ENCODE results near the gene RALGAPA1. TPM values are rescaled to one million over a fixed set of nuclear protein-coding genes. Genes with fewer than 3 reads are reported as not detected.
"Not testable (repeated sequence)": the region's sequence is repeated elsewhere in the genome, so short reads cannot be mapped to it uniquely, and the experiment has no call there.

Gene RALGAPA1
- total RNA-seq, 1 donor = 80.0 TPM

DNA sequence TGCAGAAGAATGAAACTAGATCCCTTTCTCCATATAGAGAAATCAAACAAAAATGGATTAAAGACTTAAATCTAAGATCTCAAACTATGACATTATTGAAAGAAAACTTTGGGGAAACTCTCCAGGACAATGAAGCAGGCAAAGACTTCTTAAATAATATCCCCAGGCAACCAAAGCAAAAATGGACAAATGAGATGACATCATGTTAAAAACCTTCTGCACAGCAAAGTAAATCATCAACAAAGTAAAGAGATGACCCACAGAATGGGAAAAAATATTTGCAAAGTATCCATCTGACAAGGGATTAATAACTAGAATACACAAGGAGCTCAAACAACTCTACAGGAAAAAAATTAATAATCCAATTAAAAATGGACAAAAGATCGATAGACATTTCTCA is 101.0 kb downstream of the RALGAPA1 start:
- H3K27me3 ChIP-seq (ENCODE audit: insufficient read depth, low read length) = no peaks in the 10 kb centered on the region
- no peaks in the 10 kb centered on the region for H3K9me3 ChIP-seq (ENCODE audit: low read depth, low read length)
- no peak overlapping the region for H3K4me3 ChIP-seq (ENCODE audit: low read length)
- no peaks in the 10 kb centered on the region for H3K4me1 ChIP-seq (ENCODE audit: insufficient read depth, low read length)

DNA sequence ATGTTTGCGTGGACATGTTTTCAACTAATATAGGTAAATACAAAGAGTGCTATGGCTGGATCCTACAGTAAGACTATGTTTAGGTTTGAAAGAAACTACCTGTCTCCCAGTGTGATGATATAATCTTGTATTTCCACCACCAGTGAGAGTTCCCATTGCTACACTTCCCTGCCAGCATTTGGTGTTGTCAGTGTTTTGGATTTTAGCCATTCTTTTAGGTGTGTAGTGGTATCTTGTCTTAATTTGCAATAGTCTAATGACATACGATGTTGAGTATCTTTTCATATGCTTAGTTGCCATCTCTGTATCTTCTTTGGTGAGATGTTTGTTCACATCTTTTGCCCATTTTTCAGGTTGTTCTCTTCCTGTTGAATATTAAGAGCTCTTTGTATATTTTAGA is 103.5 kb downstream of the RALGAPA1 start:
- Histone ChIP-seq H3K4me1 (ENCODE audit: insufficient read depth, low read length) (no peaks in the 10 kb centered on the region), H3K27me3 (ENCODE audit: insufficient read depth, low read length) (no peaks in the 10 kb centered on the region), H3K9me3 (ENCODE audit: low read depth, low read length) (no peaks in the 10 kb centered on the region), H3K4me3 (ENCODE audit: low read length) (no peak overlapping the region)

DNA sequence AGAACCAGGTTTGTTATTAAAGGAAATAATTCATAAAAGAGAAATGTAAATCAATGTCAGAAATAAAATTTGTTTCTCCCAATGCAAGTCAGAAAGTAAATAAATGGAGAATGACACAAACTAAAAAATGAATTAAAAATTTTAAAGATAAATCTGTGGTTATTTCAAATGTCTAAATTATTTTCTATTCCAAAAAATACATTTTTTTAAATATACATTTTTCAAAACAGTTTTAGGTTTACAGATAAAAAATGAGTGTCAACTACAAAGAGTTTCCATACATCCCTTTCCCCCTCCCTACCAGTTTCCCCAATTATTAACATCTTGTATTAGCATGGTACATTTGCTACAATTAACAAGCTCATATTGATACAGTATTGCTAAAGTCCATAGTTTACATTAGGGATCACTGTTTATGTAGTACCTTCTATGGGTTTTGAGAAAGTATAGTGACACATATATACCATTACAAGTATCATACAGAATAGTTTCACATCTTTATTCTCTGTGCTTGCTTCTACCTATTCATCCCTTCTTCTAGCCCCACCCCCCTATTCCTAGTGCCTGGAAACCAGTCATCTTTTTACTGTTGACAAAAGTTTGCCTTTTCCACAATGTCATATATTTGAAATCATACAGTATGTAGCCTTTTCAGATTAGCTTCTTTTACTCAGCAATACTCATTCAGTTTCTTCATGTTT is 104.2 kb downstream of the RALGAPA1 start:
- Histone ChIP-seq H3K4me3 (ENCODE audit: low read length) (no peak overlapping the region), H3K27me3 (ENCODE audit: insufficient read depth, low read length) (no peaks in the 10 kb centered on the region), H3K9me3 (ENCODE audit: low read depth, low read length) (no peaks in the 10 kb centered on the region)

DNA sequence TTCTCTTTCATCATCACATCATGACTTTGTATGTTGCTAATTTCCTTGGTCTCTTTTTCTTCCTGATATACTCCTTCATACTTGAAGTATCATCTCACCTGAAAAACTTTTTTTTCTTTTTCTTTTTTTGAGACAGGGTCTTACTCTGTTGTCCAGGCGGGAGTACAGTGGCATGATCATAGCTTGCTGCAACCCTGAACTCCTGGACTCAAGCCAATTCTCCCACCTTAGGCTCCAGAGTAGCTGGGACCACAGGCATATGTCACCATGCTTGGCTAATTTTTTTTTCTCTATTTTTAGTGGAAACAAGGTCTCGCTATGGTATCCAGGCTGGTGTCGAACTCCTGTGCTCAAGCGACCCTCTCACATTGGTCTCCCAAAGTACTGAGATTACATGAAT is 107.6 kb downstream of the RALGAPA1 start:
- H3K4me1 ChIP-seq (ENCODE audit: insufficient read depth, low read length) = no peaks in the 10 kb centered on the region
- no peaks in the 10 kb centered on the region for H3K9me3 ChIP-seq (ENCODE audit: low read depth, low read length)
- H3K4me3 ChIP-seq (ENCODE audit: low read length) = no peak overlapping the region
- no peaks in the 10 kb centered on the region for H3K27me3 ChIP-seq (ENCODE audit: insufficient read depth, low read length)

More for the DNA sequence above, 104.2 kb downstream of the RALGAPA1 start:
- H3K4me1 ChIP-seq (ENCODE audit: insufficient read depth, low read length) = no peaks in the 10 kb centered on the region

DNA sequence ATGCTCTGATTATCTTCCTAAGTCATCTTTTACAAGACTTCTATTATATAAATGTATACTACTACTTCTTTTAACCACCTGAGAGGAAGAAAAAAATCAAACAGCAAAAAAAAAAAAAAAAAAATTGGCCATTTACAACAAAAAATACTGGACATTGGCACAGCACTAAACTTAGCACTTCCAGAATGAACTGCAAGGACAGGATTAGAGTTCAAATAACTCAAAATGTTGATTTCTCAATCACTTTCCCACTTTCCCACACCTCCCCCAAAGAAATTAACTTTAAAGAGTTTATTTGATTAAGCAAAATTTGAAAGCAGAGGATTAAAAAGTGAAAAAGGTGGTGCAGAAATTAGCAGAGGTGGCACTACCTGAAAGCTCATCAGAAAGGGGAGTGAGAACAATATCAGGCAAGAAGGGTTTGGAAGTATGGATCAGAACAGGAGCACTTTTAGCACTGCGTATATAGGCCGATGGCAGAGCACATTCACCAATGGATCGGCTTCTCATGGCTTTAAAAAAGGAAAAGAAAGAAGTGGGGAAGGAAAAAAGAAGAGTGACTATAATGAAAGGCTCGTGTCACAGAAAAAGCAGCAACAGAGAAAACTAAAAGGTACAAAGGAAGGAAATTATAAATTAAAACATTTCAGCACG is 109.2 kb downstream of the RALGAPA1 start:
- no peaks in the 10 kb centered on the region for H3K4me1 ChIP-seq (ENCODE audit: insufficient read depth, low read length)
- H3K4me3 ChIP-seq (ENCODE audit: low read length) = no peak overlapping the region
- H3K9me3 ChIP-seq (ENCODE audit: low read depth, low read length) = no peaks in the 10 kb centered on the region
- no peaks in the 10 kb centered on the region for H3K27me3 ChIP-seq (ENCODE audit: insufficient read depth, low read length)

DNA sequence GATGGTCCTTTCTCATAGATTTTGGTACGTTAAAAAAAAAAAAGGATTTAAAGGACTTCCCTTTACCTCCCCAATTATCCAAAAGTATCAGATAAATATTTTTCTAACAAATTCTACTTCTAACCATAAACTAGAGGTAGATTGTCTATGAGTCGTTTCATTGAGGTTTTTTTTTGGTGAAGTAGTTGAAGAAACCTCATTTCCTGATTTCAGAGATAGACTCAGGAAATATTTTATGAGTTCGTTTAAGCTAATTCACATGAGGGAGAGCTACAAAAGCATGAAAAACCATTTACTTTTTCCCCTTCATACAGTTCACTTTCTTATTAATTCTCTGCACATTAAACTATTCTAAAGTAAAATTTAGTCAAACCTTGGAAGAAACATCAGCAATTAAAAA is 112.5 kb downstream of the RALGAPA1 start:
- no peaks in the 10 kb centered on the region for H3K9me3 ChIP-seq (ENCODE audit: low read depth, low read length)
- H3K27me3 ChIP-seq (ENCODE audit: insufficient read depth, low read length) = no peaks in the 10 kb centered on the region
- H3K4me1 ChIP-seq (ENCODE audit: insufficient read depth, low read length) = no peaks in the 10 kb centered on the region
- no peak overlapping the region for H3K4me3 ChIP-seq (ENCODE audit: low read length)

DNA sequence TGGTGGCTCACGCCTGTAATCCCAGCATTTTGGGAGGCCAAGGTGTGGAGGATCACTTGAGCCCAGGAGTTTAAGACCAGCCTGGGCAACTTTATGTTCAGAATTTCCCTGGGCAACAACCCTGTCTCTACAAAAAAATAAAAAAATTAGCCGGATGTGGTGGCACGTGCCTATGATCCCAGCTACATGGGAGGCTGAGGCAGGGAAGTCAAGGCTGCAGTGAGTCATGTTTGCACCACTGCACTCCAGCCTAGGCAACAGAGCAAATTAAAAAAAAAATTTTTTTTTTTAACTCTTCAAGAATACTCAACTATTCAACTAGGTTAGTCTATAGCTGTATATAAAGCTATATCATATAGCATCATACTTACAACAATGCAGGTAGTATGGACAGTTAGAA is 113.0 kb downstream of the RALGAPA1 start:
- H3K4me3 ChIP-seq (ENCODE audit: low read length) = no peak overlapping the region
- no peaks in the 10 kb centered on the region for H3K9me3 ChIP-seq (ENCODE audit: low read depth, low read length)
- H3K27me3 ChIP-seq (ENCODE audit: insufficient read depth, low read length) = no peaks in the 10 kb centered on the region
- H3K4me1 ChIP-seq (ENCODE audit: insufficient read depth, low read length) = no peaks in the 10 kb centered on the region

DNA sequence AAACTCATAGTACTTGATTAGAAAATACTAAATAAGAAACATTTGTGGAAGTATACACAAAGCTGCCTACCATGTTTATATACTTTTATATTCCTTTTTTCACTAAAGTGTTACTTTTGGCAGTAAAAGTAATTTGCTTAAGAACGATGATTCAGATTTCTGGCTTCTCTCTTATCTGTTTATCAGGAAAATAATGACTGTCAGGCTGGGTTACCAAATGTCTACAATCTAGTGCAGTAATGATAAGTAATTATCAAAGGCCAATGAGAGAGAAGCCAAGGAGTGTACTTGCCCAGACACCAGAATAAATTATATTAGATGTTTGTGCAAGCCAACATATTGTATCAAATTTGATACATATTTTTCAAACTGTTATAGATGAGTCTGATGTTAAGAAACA is 113.4 kb downstream of the RALGAPA1 start:
- Histone ChIP-seq H3K4me3 (ENCODE audit: low read length) (no peak overlapping the region), H3K9me3 (ENCODE audit: low read depth, low read length) (no peaks in the 10 kb centered on the region), H3K27me3 (ENCODE audit: insufficient read depth, low read length) (no peaks in the 10 kb centered on the region), H3K4me1 (ENCODE audit: insufficient read depth, low read length) (no peaks in the 10 kb centered on the region)

DNA sequence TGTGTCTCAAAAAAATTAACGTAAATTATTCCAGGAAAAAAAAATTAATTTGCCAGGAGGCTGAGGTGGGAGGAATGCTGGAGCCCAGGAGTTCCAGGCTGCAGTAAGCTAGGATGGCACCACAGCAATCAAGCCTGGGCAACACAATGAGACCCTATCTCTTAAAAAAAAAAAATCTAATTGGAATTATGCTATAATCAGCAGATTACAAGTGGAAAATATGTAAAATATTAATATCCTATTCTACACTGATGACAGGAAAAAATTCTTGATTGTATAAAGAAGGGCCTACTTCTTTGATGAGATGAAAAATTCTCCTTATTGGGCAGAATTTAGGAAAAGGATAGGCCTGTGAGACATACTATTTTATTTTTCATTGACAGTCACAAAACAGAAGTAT is 114.0 kb downstream of the RALGAPA1 start:
- no peak overlapping the region for H3K4me3 ChIP-seq (ENCODE audit: low read length)
- H3K4me1 ChIP-seq (ENCODE audit: insufficient read depth, low read length) = no peaks in the 10 kb centered on the region
- no peaks in the 10 kb centered on the region for H3K27me3 ChIP-seq (ENCODE audit: insufficient read depth, low read length)
- no peaks in the 10 kb centered on the region for H3K9me3 ChIP-seq (ENCODE audit: low read depth, low read length)

DNA sequence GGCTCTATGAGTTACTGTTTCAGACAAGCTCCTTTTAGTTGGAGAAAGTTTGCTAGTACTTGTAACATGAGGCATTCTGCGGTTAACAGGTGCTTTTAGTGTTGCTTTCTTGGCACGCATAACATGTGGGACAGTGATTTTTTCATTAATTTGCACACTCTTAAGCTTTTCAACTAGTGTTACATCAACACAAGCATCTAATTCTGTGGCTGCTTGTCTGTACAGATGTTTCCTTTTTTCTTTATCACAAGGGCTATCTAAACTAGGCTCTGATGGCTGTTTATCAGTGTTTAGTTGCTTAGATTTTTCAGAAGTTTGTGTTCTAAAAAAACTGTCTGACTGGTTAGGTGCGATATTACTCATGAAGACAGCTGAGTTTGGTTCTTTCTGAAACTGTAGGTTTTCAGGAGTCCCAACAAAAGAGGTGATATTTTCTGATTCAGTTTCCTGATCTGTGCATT is 120.1 kb downstream of the RALGAPA1 start:
- H3K4me1 ChIP-seq (ENCODE audit: insufficient read depth, low read length) = no peaks in the 10 kb centered on the region
- no peaks in the 10 kb centered on the region for H3K27me3 ChIP-seq (ENCODE audit: insufficient read depth, low read length)
- no peaks in the 10 kb centered on the region for H3K9me3 ChIP-seq (ENCODE audit: low read depth, low read length)
- no peak overlapping the region for H3K4me3 ChIP-seq (ENCODE audit: low read length)

DNA sequence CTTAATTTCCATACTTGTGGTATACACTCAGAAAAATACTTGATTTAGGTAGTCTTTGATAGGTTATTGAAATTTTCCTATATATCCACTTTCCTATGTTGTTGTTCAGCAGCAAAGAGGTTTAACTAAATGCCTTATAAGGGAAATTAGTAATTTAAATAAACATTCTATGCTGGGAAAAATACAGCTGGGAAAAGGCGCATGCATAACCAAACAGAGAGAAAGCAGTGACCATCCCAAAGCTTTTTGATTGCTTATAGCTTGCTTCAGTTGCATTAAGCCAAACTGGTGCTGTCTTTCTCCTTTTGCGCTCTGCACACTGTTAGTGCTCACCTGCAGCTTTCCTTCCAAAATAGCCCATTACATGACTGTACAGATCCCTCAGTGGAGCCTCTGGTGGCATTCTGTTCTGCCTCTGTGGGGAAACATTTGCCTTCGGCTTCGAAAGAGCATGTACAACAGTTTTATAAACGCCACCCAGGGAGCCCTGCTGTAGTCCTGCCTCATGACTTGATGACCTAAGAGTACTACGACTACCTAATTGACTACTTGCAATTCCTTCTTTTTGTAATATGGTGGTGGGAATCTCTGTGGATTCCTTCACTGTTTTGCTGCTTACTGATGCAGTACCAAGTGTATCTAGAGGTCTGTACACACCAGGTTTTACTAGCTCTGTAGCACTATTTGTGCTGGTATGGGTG is 120.8 kb downstream of the RALGAPA1 start:
- no peaks in the 10 kb centered on the region for H3K27me3 ChIP-seq (ENCODE audit: insufficient read depth, low read length)
- H3K4me3 ChIP-seq (ENCODE audit: low read length) = no peak overlapping the region
- no peaks in the 10 kb centered on the region for H3K4me1 ChIP-seq (ENCODE audit: insufficient read depth, low read length)
- H3K9me3 ChIP-seq (ENCODE audit: low read depth, low read length) = no peaks in the 10 kb centered on the region

DNA sequence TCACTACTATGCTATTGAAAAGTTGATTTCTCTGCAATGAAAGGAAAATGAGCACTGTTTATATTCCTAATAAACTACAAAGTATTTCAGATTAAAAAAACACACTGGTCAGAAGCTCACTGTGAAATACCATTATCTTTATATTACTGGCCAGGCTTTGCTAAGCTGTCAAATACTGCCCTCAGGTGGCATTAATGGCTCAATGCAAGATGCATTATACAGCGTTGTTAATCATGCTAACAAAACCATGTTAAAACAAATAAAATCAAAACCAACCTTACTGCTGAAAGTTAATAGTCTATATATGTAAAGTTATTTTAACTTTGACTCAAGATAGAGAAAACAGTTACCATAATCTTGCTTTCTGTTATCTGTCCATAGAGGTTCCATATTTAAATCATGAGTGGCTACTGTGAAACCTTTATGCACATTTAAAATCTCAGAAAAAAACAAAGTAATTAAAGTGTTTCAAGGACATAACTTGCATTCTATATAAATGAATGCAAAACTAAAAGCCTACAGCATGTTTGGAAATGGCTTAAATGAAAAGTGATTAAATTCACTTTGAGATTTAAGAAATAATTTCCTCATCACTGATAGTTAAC is 121.7 kb downstream of the RALGAPA1 start:
- Histone ChIP-seq H3K27me3 (ENCODE audit: insufficient read depth, low read length) (no peaks in the 10 kb centered on the region), H3K4me3 (ENCODE audit: low read length) (no peak overlapping the region), H3K9me3 (ENCODE audit: low read depth, low read length) (no peaks in the 10 kb centered on the region), H3K4me1 (ENCODE audit: insufficient read depth, low read length) (no peaks in the 10 kb centered on the region)

DNA sequence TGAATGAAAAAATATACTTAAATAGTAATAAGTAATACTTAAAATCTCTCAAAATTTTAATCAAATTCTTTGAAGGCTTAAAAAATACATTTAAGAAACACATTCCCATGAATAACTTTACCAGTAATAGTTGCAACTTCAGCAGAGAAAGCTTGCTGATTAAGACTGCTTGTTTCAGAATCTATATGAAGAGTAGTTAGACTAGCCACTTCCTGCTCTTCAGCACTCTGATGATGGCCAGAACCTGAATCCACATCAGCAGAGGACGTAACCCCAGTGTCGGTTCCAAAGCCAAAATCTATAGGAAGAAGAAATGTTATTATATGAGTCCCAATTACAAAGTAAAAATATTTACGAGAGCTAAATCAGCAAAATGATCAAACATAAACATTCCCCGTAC is 125.4 kb downstream of the RALGAPA1 start:
- not testable (repeated sequence) for H3K4me3 ChIP-seq (ENCODE audit: low read length); H3K9me3 ChIP-seq (ENCODE audit: low read depth, low read length); H3K4me1 ChIP-seq (ENCODE audit: insufficient read depth, low read length); H3K27me3 ChIP-seq (ENCODE audit: insufficient read depth, low read length)

DNA sequence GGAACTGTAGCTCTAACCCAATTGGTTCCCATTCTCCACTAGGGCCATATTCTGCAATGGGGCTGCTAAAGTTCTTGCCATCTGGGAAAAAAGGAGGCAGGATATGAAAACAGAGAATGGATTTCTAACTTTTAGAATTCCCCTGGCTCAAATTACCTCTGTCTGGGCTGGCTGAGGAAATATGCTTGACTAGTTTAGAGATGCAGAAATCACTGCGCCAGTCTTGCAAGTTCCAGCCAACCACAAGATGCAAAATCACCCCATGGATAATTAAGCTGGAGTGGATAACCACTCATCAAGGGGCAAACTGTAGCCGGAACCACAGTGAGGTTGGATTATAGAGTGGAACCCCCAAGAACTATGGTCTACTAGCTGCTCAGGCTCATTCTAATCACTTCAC is 126.3 kb downstream of the RALGAPA1 start:
- Histone ChIP-seq H3K9me3 (ENCODE audit: low read depth, low read length) (no peaks in the 10 kb centered on the region), H3K4me1 (ENCODE audit: insufficient read depth, low read length) (no peaks in the 10 kb centered on the region), H3K27me3 (ENCODE audit: insufficient read depth, low read length) (no peaks in the 10 kb centered on the region), H3K4me3 (ENCODE audit: low read length) (no peak overlapping the region)

DNA sequence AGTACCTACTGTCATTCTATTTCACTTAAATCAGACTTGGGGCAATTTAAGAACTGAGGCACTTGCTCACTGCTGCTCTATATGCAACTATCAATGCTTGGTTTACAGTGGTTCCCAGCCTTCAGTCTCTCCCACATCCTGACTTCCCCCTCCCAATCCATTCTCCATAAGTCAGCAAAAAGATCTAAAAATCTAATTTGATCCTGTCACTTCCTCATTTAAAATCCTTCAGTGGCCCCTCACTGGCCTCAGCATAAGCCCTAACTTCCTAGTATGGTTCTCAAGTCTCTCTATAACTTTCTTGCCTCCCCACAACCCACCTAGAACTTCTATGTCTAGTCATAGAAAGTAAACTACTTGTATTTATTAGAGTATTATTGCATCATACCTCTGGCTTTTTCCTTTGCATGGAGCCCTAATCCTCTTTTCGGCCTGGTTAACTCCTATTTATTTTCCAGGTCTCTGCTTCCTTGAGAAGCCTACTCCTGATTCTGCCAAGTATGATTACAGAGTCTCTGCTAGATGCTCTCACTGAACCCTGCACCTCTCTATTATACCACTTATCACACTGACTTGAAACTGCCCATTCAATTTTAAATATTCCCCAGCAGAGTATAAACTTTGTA is 130.6 kb downstream of the RALGAPA1 start:
- Histone ChIP-seq H3K4me3 (ENCODE audit: low read length) (no peak overlapping the region), H3K4me1 (ENCODE audit: insufficient read depth, low read length) (no peaks in the 10 kb centered on the region), H3K27me3 (ENCODE audit: insufficient read depth, low read length) (no peaks in the 10 kb centered on the region), H3K9me3 (ENCODE audit: low read depth, low read length) (no peaks in the 10 kb centered on the region)
